ENCODE data around the gene RBM4B.

Gene RBM4B

GRCh38 chr11:66636411-66636810, 41.3 kb downstream of the RBM4B start:
- H3K27ac ChIP-seq (ENCODE audit: low read length, poor library complexity, severe bottlenecking): peak overlapping the region; percentile 28
- no peaks in the 10 kb centered on the region for H3K9me3 ChIP-seq (ENCODE audit: control insufficient read depth, low read length)
- no peak overlapping the region for H3K9ac ChIP-seq (ENCODE audit: low read length)
- no peak overlapping the region for H4K8ac ChIP-seq (ENCODE audit: low read length)
- H2AK5ac ChIP-seq (ENCODE audit: low read length, severe bottlenecking): no peak overlapping the region
- H2BK5ac ChIP-seq (ENCODE audit: low read depth, low read length, poor library complexity, severe bottlenecking): no peak overlapping the region
- no peak overlapping the region for H3K4ac ChIP-seq (ENCODE audit: low read depth in 1 of 2, low read length in 2 of 2)
- no peak overlapping the region for H3K18ac ChIP-seq (ENCODE audit: low read depth in 1 of 2, low read length in 2 of 2)
- WGBS: 95% methylated on average over 3 of the region's 3 CpGs
- H3K4me1 ChIP-seq (ENCODE audit: control insufficient read depth, insufficient read depth, low read depth, low read length): peaks cover 8% of the 10 kb centered on the region
- no peaks in the 10 kb centered on the region for H3K27me3 ChIP-seq (ENCODE audit: control insufficient read depth in 1 of 2, insufficient read depth in 1 of 2, low read length in 2 of 2)
- no peak overlapping the region for H3K14ac ChIP-seq (ENCODE audit: low read length in 2 of 2)
- H3K4me2 ChIP-seq (ENCODE audit: low read length, poor library complexity, severe bottlenecking): no peak overlapping the region
- no peak overlapping the region for H3K4me3 ChIP-seq (ENCODE audit: insufficient read depth in 1 of 2, low read depth in 1 of 2, low read length in 2 of 2)
- DNase-seq: no peak
- no peak overlapping the region for H2AFZ ChIP-seq (ENCODE audit: low read depth, low read length)
- peaks cover 21 to 43% of the 10 kb centered on the region in 2 experiments for H3K36me3 ChIP-seq (ENCODE audit: control insufficient read depth in 1 of 2, insufficient read depth in 2 of 2, low read depth in 1 of 2, low read length in 2 of 2)
- H2BK120ac ChIP-seq (ENCODE audit: low read depth, low read length): no peak overlapping the region
- no peak overlapping the region for H2BK12ac ChIP-seq (ENCODE audit: low read length in 2 of 2)
- no peak overlapping the region for H4K91ac ChIP-seq (ENCODE audit: low read length)
- H3K79me1 ChIP-seq (replicated peaks; ENCODE audit: low read length, poor library complexity, severe bottlenecking): no peaks in the 10 kb centered on the region
- H3K23ac ChIP-seq (ENCODE audit: low read length in 2 of 2): no peak overlapping the region
- H2BK15ac ChIP-seq (ENCODE audit: low read depth, poor library complexity, severe bottlenecking): no peak overlapping the region

- no peak overlapping the region for H3K4ac ChIP-seq (ENCODE audit: low read depth in 1 of 2, low read length in 2 of 2)
- peaks cover 3% of the 10 kb centered on the region for H3K4me1 ChIP-seq (ENCODE audit: control insufficient read depth, insufficient read depth, low read depth, low read length)
- no peak overlapping the region for H3K4me3 ChIP-seq (ENCODE audit: insufficient read depth in 1 of 2, low read depth in 1 of 2, low read length in 2 of 2)
- no peak overlapping the region for H3K4me2 ChIP-seq (ENCODE audit: low read length, poor library complexity, severe bottlenecking)
- H4K8ac ChIP-seq (ENCODE audit: low read length): no peak overlapping the region
- H3K27me3 ChIP-seq (ENCODE audit: control insufficient read depth in 1 of 2, insufficient read depth in 1 of 2, low read length in 2 of 2): no peaks in the 10 kb centered on the region
- no peaks in the 10 kb centered on the region for H3K79me1 ChIP-seq (replicated peaks; ENCODE audit: low read length, poor library complexity, severe bottlenecking)
- no peak overlapping the region for H3K14ac ChIP-seq (ENCODE audit: low read length in 2 of 2)
- no peaks in the 10 kb centered on the region for H3K9me3 ChIP-seq (ENCODE audit: control insufficient read depth, low read length)
- H3K23ac ChIP-seq (ENCODE audit: low read length in 2 of 2): no peak overlapping the region
- no peak overlapping the region for H3K27ac ChIP-seq (ENCODE audit: low read length, poor library complexity, severe bottlenecking)
- no peak for DNase-seq
- H2BK12ac ChIP-seq (ENCODE audit: low read length in 2 of 2): no peak overlapping the region
- no CpG with 5 or more reads among the region's 2 CpGs for WGBS
- no peak overlapping the region for H2BK120ac ChIP-seq (ENCODE audit: low read depth, low read length)
- H4K91ac ChIP-seq (ENCODE audit: low read length): no peak overlapping the region
- peaks cover 36 to 52% of the 10 kb centered on the region in 2 experiments for H3K36me3 ChIP-seq (ENCODE audit: control insufficient read depth in 1 of 2, insufficient read depth in 2 of 2, low read depth in 1 of 2, low read length in 2 of 2)
- H2BK5ac ChIP-seq (ENCODE audit: low read depth, low read length, poor library complexity, severe bottlenecking): no peak overlapping the region
- no peak overlapping the region for H2AK5ac ChIP-seq (ENCODE audit: low read length, severe bottlenecking)
- no peak overlapping the region for H3K18ac ChIP-seq (ENCODE audit: low read depth in 1 of 2, low read length in 2 of 2)
- no peak overlapping the region for H2AFZ ChIP-seq (ENCODE audit: low read depth, low read length)
- no peak overlapping the region for H2BK15ac ChIP-seq (ENCODE audit: low read depth, poor library complexity, severe bottlenecking)
- no peak overlapping the region for H3K9ac ChIP-seq (ENCODE audit: low read length)
These were observed 44.7 kb downstream of the RBM4B start for GRCh38 chr11:66632952-66633351.

GRCh38 chr11:66631883-66632282, 45.8 kb downstream of the RBM4B start:
- DNase-seq: no peak
- no peak overlapping the region for H4K91ac ChIP-seq (ENCODE audit: low read length)
- H2AFZ ChIP-seq (ENCODE audit: low read depth, low read length): no peak overlapping the region
- H3K9ac ChIP-seq (ENCODE audit: low read length): no peak overlapping the region
- H4K8ac ChIP-seq (ENCODE audit: low read length): no peak overlapping the region
- no peak overlapping the region for H2AK5ac ChIP-seq (ENCODE audit: low read length, severe bottlenecking)
- H2BK12ac ChIP-seq (ENCODE audit: low read length in 2 of 2): no peak overlapping the region
- no peak overlapping the region for H3K4ac ChIP-seq (ENCODE audit: low read depth in 1 of 2, low read length in 2 of 2)
- H2BK15ac ChIP-seq (ENCODE audit: low read depth, poor library complexity, severe bottlenecking): no peak overlapping the region
- H3K4me1 ChIP-seq (ENCODE audit: control insufficient read depth, insufficient read depth, low read depth, low read length): no peaks in the 10 kb centered on the region
- H3K27ac ChIP-seq (ENCODE audit: low read length, poor library complexity, severe bottlenecking): no peak overlapping the region
- H2BK5ac ChIP-seq (ENCODE audit: low read depth, low read length, poor library complexity, severe bottlenecking): no peak overlapping the region
- no peaks in the 10 kb centered on the region for H3K79me1 ChIP-seq (replicated peaks; ENCODE audit: low read length, poor library complexity, severe bottlenecking)
- H3K23ac ChIP-seq (ENCODE audit: low read length in 2 of 2): no peak overlapping the region
- H3K14ac ChIP-seq (ENCODE audit: low read length in 2 of 2): no peak overlapping the region
- H3K4me3 ChIP-seq (ENCODE audit: insufficient read depth in 1 of 2, low read depth in 1 of 2, low read length in 2 of 2): no peak overlapping the region
- 98% methylated on average over 6 of the region's 6 CpGs for whole genome bisulfite sequencing
- H3K18ac ChIP-seq (ENCODE audit: low read depth in 1 of 2, low read length in 2 of 2): no peak overlapping the region
- H3K36me3 ChIP-seq (ENCODE audit: control insufficient read depth in 1 of 2, insufficient read depth in 2 of 2, low read depth in 1 of 2, low read length in 2 of 2): peaks cover 47 to 63% of the 10 kb centered on the region in 2 experiments
- H3K27me3 ChIP-seq (ENCODE audit: control insufficient read depth in 1 of 2, insufficient read depth in 1 of 2, low read length in 2 of 2): no peaks in the 10 kb centered on the region
- no peak overlapping the region for H3K4me2 ChIP-seq (ENCODE audit: low read length, poor library complexity, severe bottlenecking)
- H2BK120ac ChIP-seq (ENCODE audit: low read depth, low read length): no peak overlapping the region
- no peaks in the 10 kb centered on the region for H3K9me3 ChIP-seq (ENCODE audit: control insufficient read depth, low read length)

GRCh38 chr11:66629356-66629755, 48.3 kb downstream of the RBM4B start:
- DNase-seq: no peak
- no peak overlapping the region for H3K9ac ChIP-seq (ENCODE audit: low read length)
- H2BK120ac ChIP-seq (ENCODE audit: low read depth, low read length): no peak overlapping the region
- H2BK15ac ChIP-seq (ENCODE audit: low read depth, poor library complexity, severe bottlenecking): no peak overlapping the region
- no peak overlapping the region for H3K4ac ChIP-seq (ENCODE audit: low read depth in 1 of 2, low read length in 2 of 2)
- H4K8ac ChIP-seq (ENCODE audit: low read length): no peak overlapping the region
- no peaks in the 10 kb centered on the region for H3K4me1 ChIP-seq (ENCODE audit: control insufficient read depth, insufficient read depth, low read depth, low read length)
- no peak overlapping the region for H3K4me3 ChIP-seq (ENCODE audit: insufficient read depth in 1 of 2, low read depth in 1 of 2, low read length in 2 of 2)
- no CpG with 5 or more reads among the region's 2 CpGs for whole genome bisulfite sequencing
- no peak overlapping the region for H2BK5ac ChIP-seq (ENCODE audit: low read depth, low read length, poor library complexity, severe bottlenecking)
- no peak overlapping the region for H3K14ac ChIP-seq (ENCODE audit: low read length in 2 of 2)
- H3K23ac ChIP-seq (ENCODE audit: low read length in 2 of 2): no peak overlapping the region
- H2AK5ac ChIP-seq (ENCODE audit: low read length, severe bottlenecking): no peak overlapping the region
- no peaks in the 10 kb centered on the region for H3K27me3 ChIP-seq (ENCODE audit: control insufficient read depth in 1 of 2, insufficient read depth in 1 of 2, low read length in 2 of 2)
- peaks cover 62 to 84% of the 10 kb centered on the region in 2 experiments for H3K36me3 ChIP-seq (ENCODE audit: control insufficient read depth in 1 of 2, insufficient read depth in 2 of 2, low read depth in 1 of 2, low read length in 2 of 2)
- no peak overlapping the region for H3K27ac ChIP-seq (ENCODE audit: low read length, poor library complexity, severe bottlenecking)
- H3K9me3 ChIP-seq (ENCODE audit: control insufficient read depth, low read length): no peaks in the 10 kb centered on the region
- no peak overlapping the region for H3K4me2 ChIP-seq (ENCODE audit: low read length, poor library complexity, severe bottlenecking)
- H3K79me1 ChIP-seq (replicated peaks; ENCODE audit: low read length, poor library complexity, severe bottlenecking): peaks cover 3% of the 10 kb centered on the region
- no peak overlapping the region for H2AFZ ChIP-seq (ENCODE audit: low read depth, low read length)
- no peak overlapping the region for H2BK12ac ChIP-seq (ENCODE audit: low read length in 2 of 2)
- no peak overlapping the region for H3K18ac ChIP-seq (ENCODE audit: low read depth in 1 of 2, low read length in 2 of 2)
- H4K91ac ChIP-seq (ENCODE audit: low read length): no peak overlapping the region

Data from mesenchymal stem cell (in vitro differentiated cells and primary cell).